ENCODE measurements around the gene ZNF280A.

- TF ChIP-seq CTCF (IDR thresholded peaks at IDR 0.05; ENCODE audit: insufficient read depth, low read depth, low read length) (no peak), EZH2 (IDR thresholded peaks at IDR 0.05; ENCODE audit: insufficient read depth, low read length) (no peak)
These were observed 41.0 kb downstream of the ZNF280A start for GRCh38 chr22:22479116-22479515.
